BLaER1 (cell line): ENCODE results near the gene PICK1.
A peak's percentile ranks its signal among the peaks of the same experiment; 100 is the strongest.
"Not testable (repeated sequence)": the region's sequence is repeated elsewhere in the genome, so short reads cannot be mapped to it uniquely, and the experiment has no call there.

Experiments used
- H3K27ac ChIP-seq: shearing (Covaris generic); formaldehyde crosslinking; 2 replicates; pipeline ENCODE4 v1.8.1; 2022
- H3K27me3 ChIP-seq: shearing (Covaris generic); formaldehyde crosslinking; 2 replicates; pipeline ENCODE4 v1.8.1; 2022
- H3K36me3 ChIP-seq: shearing (Covaris generic); formaldehyde crosslinking; 2 replicates; pipeline ENCODE4 v1.8.1; 2022
- H3K4me1 ChIP-seq: shearing (Covaris generic); formaldehyde crosslinking; 2 replicates; pipeline ENCODE4 v1.8.1; 2022
- H3K4me2 ChIP-seq: shearing (Covaris generic); formaldehyde crosslinking; 2 replicates; pipeline ENCODE4 v1.8.1; 2022
- H3K4me3 ChIP-seq: shearing (Covaris generic); formaldehyde crosslinking; 2 replicates; pipeline ENCODE4 v1.8.1; 2022
- H3K9ac ChIP-seq: shearing (Covaris generic); formaldehyde crosslinking; 2 replicates; pipeline ENCODE4 v1.8.1; 2022
- H3K9me3 ChIP-seq: shearing (Covaris generic); formaldehyde crosslinking; 2 replicates; pipeline ENCODE4 v1.8.1; 2022
- H4K20me1 ChIP-seq: shearing (Covaris generic); formaldehyde crosslinking; 2 replicates; pipeline ENCODE4 v1.8.1; 2022
- Cebpa-rat ChIP-seq: shearing (Covaris generic); IDR thresholded peaks from 2 replicates; pipeline ENCODE4 v1.8.1; 2022

PICK1 gene

DNA sequence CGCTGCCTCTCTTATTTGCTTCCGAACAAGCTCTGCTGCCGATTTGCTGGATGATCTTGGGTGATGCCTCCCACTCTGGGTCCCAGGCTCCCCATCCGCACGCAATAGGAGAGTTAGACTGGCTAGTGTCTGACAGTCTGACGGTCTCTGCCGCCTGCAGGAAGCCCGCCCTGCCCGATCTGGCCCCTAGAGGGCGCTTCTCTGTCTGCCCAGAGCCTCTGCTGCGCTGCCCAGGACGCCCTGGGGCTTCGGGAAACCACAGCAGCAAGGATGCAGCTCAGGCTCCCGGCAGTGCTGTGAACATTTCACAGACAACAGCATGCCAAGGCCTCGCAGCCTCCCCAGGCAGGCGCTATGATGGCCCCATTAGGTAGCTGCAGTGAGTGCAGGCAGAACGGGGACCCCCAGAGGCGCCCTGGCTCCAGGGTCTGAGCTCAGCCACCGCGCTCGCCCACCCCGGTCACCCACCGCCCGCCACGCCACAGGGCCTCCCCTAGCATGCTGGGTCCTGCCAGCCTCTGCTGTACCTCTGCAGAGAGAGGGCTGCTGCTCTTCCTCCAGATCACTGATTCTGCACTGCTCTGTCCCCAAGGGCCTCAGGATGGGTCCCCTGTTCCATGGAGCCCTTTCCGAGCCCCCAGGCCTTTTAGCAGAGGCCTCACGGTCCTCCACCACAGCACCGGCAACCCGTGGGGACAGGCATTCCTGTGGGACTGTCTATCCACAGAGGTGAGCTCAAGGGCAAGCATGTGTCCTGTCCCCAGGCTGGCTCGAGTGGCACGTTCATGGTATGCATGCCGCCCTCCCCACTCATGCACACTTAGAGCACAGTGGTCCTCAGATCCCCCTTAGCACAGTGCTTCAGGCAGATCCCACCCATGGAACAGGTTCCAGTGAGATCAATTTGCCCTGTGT, 57.5 kb downstream of the PICK1 start:
- Histone ChIP-seq H3K9ac (no peak overlapping the region), H4K20me1 (no peaks in the 10 kb centered on the region), H3K27ac (no peak overlapping the region), H3K36me3 (peaks cover 44% of the 10 kb centered on the region), H3K4me3 (no peak overlapping the region), H3K9me3 (no peaks in the 10 kb centered on the region), H3K27me3 (no peaks in the 10 kb centered on the region), H3K4me1 (peaks cover 26% of the 10 kb centered on the region), H3K4me2 (peak overlapping the region; percentile 62)
- no peak for TF ChIP-seq Cebpa-rat

DNA sequence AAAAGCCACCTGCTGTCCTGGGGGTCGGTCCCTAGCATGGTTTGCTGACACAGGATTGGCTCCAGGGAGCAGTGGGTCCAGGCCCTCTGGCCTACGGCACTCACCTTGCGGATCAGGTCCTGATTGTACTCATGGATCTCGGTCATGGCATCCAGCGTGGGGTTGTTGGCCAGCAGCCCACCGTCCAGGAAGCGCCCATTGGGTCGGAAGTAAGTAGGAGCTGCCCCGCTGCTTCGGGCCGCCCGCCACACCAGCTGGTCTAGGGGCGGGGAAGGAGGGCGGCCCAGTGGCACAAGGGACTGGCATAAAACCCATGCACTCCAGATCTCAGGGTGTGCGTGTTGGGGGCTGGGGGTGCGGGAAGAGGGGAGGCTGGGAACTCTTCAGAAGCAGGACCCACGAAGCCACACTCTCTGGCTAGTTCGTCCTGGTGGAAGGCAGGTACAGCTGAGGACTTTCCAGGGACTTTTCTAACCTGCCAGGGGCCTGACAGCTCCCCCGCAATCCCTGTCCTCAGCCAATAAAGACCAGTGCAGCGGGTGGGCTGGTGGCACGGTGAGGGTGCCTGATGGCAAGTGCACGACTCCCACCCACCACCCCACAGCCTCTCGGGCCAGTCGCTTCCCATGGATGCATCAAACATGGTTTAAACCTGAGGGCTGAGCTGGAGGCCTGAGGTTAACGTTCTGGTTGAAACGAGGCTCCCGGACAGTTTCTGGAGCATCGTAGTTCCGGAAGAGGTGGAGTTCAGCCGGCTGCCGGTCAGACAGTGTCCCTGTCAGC, 58.4 kb downstream of the PICK1 start:
- Histone ChIP-seq H3K27me3 (no peaks in the 10 kb centered on the region), H3K36me3 (peaks cover 39% of the 10 kb centered on the region), H3K4me1 (peaks cover 35% of the 10 kb centered on the region), H3K4me2 (peak overlapping the region; percentile 62; the same call in 1 of the 2 replicates), H3K4me3 (no peak overlapping the region), H3K27ac (no peak overlapping the region), H3K9ac (no peak overlapping the region), H3K9me3 (no peaks in the 10 kb centered on the region), H4K20me1 (no peaks in the 10 kb centered on the region)
- TF ChIP-seq Cebpa-rat: no peak

DNA sequence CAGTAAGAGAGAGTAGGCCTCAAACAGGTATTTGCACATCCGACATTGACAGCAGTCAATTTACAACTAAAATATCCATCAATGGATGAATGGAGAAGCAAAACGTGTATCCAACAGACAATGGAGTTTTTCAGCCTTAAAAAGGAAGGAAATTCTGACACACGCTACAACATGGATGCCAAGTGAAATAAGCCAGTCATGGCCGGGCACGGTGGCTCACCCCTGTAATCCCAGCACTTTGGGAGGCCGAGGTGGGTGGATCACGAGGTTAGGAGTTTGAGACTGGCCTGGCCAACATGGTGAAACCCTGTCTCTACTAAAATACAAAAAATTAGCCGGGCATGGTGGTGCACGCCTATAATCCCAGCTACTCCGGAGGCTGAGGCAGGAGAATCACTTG, 60.4 kb downstream of the PICK1 start:
- not testable (repeated sequence) for H3K9me3 ChIP-seq, H3K4me3 ChIP-seq, H3K27ac ChIP-seq, H3K9ac ChIP-seq, H3K27me3 ChIP-seq, H3K4me2 ChIP-seq, H4K20me1 ChIP-seq
- peaks cover 54% of the 10 kb centered on the region for H3K4me1 ChIP-seq
- peaks cover 23% of the 10 kb centered on the region; the same call in 1 of the 2 replicates for H3K36me3 ChIP-seq

DNA sequence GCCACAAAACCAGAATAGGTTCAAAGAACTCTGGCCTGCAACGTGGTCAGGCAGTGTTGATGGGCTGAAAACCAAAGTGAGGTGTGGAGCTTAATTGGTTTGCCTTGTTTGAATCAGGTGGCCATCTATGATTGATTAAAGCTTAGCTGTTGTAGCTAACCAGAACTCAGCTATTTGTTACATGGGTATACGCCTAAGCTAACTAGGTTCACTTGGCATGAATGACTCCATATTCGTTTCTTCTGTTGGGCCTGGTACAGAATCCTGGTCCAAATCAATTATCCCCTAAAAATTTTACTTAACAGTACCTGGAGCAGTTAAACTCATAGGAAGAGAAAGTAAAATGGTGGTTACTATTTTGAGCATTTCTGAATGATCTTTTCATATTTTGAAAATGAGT, 61.0 kb downstream of the PICK1 start:
- Histone ChIP-seq H3K27me3 (no peaks in the 10 kb centered on the region), H3K27ac (no peak overlapping the region), H3K36me3 (peaks cover 17% of the 10 kb centered on the region; the same call in 1 of the 2 replicates), H3K4me3 (no peak overlapping the region), H3K9me3 (no peaks in the 10 kb centered on the region), H3K4me2 (no peak overlapping the region), H3K9ac (no peak overlapping the region), H4K20me1 (no peaks in the 10 kb centered on the region), H3K4me1 (peaks cover 61% of the 10 kb centered on the region)
- TF ChIP-seq Cebpa-rat: no peak

DNA sequence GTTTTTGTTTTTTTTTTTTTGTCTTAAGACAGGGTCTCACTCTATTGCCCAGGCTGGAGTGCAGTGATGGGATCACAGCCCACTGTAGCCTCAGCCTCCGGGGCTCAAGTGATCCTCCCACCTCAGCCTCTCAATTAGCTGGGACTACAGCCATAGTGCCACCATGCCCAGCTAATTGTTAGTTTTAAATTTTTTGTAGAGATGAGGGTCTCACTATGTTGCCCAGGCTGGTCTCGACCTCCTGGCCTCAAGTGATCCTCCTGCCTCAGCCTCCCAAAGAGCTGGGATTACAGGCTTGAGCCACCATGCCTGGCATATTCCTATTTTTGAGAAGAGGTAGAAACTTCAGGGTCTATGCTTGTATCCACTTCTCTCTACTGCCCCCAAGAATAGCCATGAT, 61.5 kb downstream of the PICK1 start:
- not testable (repeated sequence) for H3K9me3 ChIP-seq, H4K20me1 ChIP-seq, H3K9ac ChIP-seq, H3K4me3 ChIP-seq, H3K27ac ChIP-seq, H3K27me3 ChIP-seq, H3K4me2 ChIP-seq
- Histone ChIP-seq H3K4me1 (peaks cover 61% of the 10 kb centered on the region), H3K36me3 (peaks cover 13% of the 10 kb centered on the region; the same call in 1 of the 2 replicates)

DNA sequence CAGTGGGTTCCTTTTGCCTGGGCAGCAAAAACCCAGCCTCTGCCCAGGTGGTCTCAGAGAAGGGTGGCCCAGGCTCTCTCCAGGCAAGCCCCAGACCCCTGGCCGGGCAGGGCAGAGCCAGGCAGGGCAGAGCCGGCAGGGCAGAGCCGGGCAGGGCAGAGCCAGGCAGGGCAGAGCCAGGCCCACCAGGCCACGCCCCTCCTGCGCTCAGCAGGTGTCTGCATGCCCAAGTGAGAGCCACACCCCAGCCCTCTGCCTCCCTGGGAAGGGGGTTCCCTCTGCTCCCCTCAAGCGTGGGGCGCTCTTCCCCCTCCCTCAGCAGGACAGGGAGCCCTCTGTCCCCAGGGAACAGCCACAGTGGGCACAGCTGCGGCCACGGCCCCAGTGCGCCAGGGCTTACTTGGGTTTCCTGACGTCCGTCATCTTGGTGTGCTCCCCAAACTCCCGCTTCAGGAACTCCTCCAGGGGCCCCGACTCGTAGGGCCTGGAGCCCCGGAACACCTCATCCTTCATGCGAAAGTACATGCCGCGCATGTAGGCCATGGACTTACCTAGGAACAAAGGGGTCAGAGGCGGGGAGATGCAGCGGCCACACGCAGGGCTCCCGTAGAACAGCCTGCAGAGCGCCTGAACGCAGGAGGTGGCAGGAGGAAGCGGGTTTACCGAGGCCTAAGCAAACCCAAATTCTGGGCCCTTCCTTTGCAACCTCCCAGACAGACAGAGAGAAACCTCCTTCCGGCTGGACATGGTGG, 63.3 kb downstream of the PICK1 start:
- no peak for TF ChIP-seq Cebpa-rat
- Histone ChIP-seq H4K20me1 (no peaks in the 10 kb centered on the region; the same call in 1 of the 2 replicates), H3K9me3 (no peaks in the 10 kb centered on the region), H3K4me2 (peak overlapping the region; percentile 92), H3K27ac (peak overlapping the region; percentile 12), H3K9ac (peak overlapping the region; percentile 38; the same call in 1 of the 2 replicates), H3K36me3 (peaks cover 8% of the 10 kb centered on the region; the same call in 1 of the 2 replicates), H3K27me3 (no peaks in the 10 kb centered on the region), H3K4me3 (no peak overlapping the region), H3K4me1 (peaks cover 61% of the 10 kb centered on the region)

DNA sequence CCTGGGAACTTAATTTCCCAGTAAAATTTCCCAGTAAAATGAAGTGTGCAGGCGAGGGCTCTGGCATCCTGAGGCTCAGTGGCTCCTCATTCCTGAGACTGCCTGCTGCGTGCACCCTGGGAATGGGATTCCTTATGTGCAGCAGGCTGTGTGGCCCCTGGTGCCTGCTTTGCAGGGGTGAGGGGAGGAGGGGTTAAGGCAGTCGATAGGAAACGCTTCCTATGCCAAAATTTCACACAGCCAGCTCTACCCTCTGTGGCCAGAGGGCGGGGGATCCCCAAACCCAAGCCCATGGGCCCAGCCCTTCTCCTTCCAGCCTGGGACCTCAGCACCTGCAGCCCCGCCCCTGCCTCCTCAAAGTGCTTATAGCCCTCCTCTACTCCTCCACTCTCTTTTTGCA, 65.4 kb downstream of the PICK1 start:
- H3K4me3 ChIP-seq: no peak overlapping the region
- H3K9me3 ChIP-seq: no peaks in the 10 kb centered on the region
- no peak for TF ChIP-seq Cebpa-rat
- H3K27me3 ChIP-seq: no peaks in the 10 kb centered on the region
- peak overlapping the region; percentile 92 for H3K4me2 ChIP-seq
- H4K20me1 ChIP-seq: no peaks in the 10 kb centered on the region; the same call in 1 of the 2 replicates
- H3K4me1 ChIP-seq: peaks cover 81% of the 10 kb centered on the region
- H3K9ac ChIP-seq: no peak overlapping the region
- peak overlapping the region; percentile 18; the same call in 1 of the 2 replicates for H3K27ac ChIP-seq
- 0 out of 2 replicates have a peak, but pooled peaks cover 2% of the 10 kb centered on the region for H3K36me3 ChIP-seq

DNA sequence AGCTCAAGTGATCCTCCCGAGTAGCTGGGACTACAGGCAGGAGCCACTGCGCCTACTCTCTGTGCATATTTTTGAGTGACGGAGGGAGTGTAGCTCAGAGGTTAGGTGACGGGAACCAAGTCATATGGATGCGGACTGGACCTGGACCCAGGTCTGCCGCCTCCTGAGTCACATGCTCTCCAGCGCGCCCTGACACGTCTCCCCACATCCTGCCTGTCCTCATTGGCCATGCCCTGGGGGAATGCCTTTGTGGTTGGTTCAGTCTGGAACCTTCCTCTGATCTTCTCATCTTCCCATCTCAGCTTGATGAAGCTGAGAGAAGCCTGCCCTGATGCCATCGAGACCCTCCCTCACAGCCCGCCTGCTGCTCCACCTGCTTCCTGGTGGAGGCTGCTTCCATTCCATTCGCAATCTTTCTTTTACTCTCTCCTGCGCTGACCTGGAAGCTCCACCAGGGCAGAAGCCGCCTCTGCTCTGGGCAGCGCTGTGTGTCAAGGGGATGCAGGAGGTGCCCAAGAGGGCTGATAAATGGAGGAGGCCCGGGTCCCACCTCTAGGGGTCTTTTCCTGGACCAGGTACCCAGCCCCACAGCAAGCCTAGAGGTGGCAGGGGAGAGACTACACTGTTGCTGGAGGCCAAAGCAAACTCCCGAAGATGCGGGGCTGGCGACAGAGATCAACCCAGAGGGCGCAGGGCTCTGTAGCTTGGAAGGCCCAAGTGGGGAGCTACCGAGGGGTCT, 67.2 kb downstream of the PICK1 start:
- H3K4me2 ChIP-seq: peak overlapping the region; percentile 92
- H3K27ac ChIP-seq: no peak overlapping the region
- H3K9ac ChIP-seq: no peak overlapping the region
- peaks cover 16% of the 10 kb centered on the region for H3K36me3 ChIP-seq
- H3K4me3 ChIP-seq: 0 out of 2 replicates have a peak overlapping the region, but pooled peaks have one; percentile 34
- H3K4me1 ChIP-seq: peaks cover 94% of the 10 kb centered on the region
- no peaks in the 10 kb centered on the region for H3K27me3 ChIP-seq
- no peaks in the 10 kb centered on the region for H3K9me3 ChIP-seq
- H4K20me1 ChIP-seq: no peaks in the 10 kb centered on the region; the same call in 1 of the 2 replicates
- TF ChIP-seq Cebpa-rat: no peak
